Hindlimb muscle (tissue), 1 donor: ENCODE results near the gene SUPT6H. TPM values are rescaled to one million over a fixed set of nuclear protein-coding genes. Genes with fewer than 3 reads are reported as not detected.
A peak's percentile ranks its signal among the peaks of the same experiment; 100 is the strongest.

ENCODE experiments used
- DNase-seq: peaks from one replicate; pipeline ENCODE4 v3.0.0-alpha.2; 2013
- polyA plus RNA-seq: library from polyadenylated mRNA; unstranded; fragments of 120-200 nt; gene quantifications from one replicate; pipeline ENCODE4 v1.2.1, GENCODE V29; 2013; ENCODE audit not compliant: insufficient read length

Gene SUPT6H
- 48.0 TPM for polyA plus RNA-seq

GRCh38 chr17:28661635-28662526, at the start of gene SUPT6H, which contains the start of gene SDF2:
Gene SUPT6H (plus strand): TSS chr17:28662205. CDS start chr17:28673402, 11,197 bp downstream.
Gene SDF2 (minus strand): TSS chr17:28661906. CDS start chr17:28661876, 30 bp downstream.
- DNase-seq, result peak; percentile 94

GRCh38 chr17:28612531-28612930, 49.5 kb upstream of the SUPT6H start:
- DNase-seq, result no peak

GRCh38 chr17:28612936-28613872, 48.8 kb upstream of the SUPT6H start:
- peak; percentile 19 for DNase-seq

GRCh38 chr17:28613931-28614381, 48.0 kb upstream of the SUPT6H start, which contains the start of gene RSKR:
Gene RSKR (minus strand): TSS chr17:28614185. CDS start chr17:28614161, 24 bp downstream.
- no peak for DNase-seq

GRCh38 chr17:28615260-28615940, 46.6 kb upstream of the SUPT6H start:
- no peak for DNase-seq

- DNase-seq, result no peak
Measured at GRCh38 chr17:28616281-28616680, 45.7 kb upstream of the SUPT6H start.

- no peak for DNase-seq
Measured at GRCh38 chr17:28618464-28618863, 43.5 kb upstream of the SUPT6H start.

- DNase-seq, result no peak
Measured at GRCh38 chr17:28620010-28620409, 42.0 kb upstream of the SUPT6H start.

- DNase-seq, result no peak
Measured at GRCh38 chr17:28622186-28622585, 39.8 kb upstream of the SUPT6H start.

- no peak for DNase-seq
Measured at GRCh38 chr17:28623696-28624095, 38.3 kb upstream of the SUPT6H start.

- DNase-seq, result no peak
Measured at GRCh38 chr17:28624148-28624547, 37.9 kb upstream of the SUPT6H start.

GRCh38 chr17:28626818-28627217, 35.2 kb upstream of the SUPT6H start:
- no peak for DNase-seq

GRCh38 chr17:28634206-28634865, 27.7 kb upstream of the SUPT6H start:
- no peak for DNase-seq

- no peak for DNase-seq
Measured at GRCh38 chr17:28635506-28635905, 26.5 kb upstream of the SUPT6H start.

- no peak for DNase-seq
Measured at GRCh38 chr17:28641579-28641978, 20.4 kb upstream of the SUPT6H start.

- peak; percentile 28 for DNase-seq
Measured at GRCh38 chr17:28643983-28644786, 17.8 kb upstream of the SUPT6H start.

GRCh38 chr17:28644787-28645575, 17.0 kb upstream of the SUPT6H start, which contains the start of gene BLTP2:
Gene BLTP2 (minus strand): TSS chr17:28645158. CDS start chr17:28645056, 102 bp downstream.
- peak; percentile 98 for DNase-seq

GRCh38 chr17:28645576-28645939, 16.4 kb upstream of the SUPT6H start:
- no peak for DNase-seq

GRCh38 chr17:28646039-28646754, 15.8 kb upstream of the SUPT6H start:
- no peak for DNase-seq
